ENCODE measurements around the gene KIF2A.

The KIF2A gene

DNA sequence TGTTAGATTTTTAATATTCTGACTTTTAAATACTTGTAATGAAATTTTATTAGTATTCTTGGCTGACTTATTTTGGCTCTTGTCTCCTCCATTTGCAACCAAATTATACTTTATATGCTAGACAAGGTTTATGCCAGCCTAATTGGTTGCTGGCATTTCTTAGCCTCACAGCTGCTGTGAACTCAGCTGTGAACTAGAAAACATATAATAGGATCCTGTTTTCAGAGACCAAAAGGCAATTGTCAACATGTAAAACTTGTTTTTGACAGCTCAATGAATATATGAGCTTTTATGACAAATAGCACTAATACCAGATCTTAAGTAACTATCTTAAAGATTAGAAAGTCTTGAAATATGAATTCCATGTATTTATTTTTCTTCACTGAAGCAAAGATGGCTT is 25.9 kb downstream of the KIF2A start:
- no peak for FAIRE-seq
- TF ChIP-seq POU2F2 (IDR thresholded peaks at IDR 0.05; ENCODE audit: low read depth, low read length) (no peak), PAX5 (IDR thresholded peaks at IDR 0.05; ENCODE audit: insufficient read depth, low read length, severe bottlenecking) (no peak), SPI1 (IDR thresholded peaks at IDR 0.05; ENCODE audit: low read depth, low read length) (no peak), TAF1 (IDR thresholded peaks at IDR 0.05; ENCODE audit: low read depth, low read length) (no peak), POLR2A (IDR thresholded peaks at IDR 0.05; ENCODE audit: low read depth, low read length) (no peak), POLR2AphosphoS5 (IDR thresholded peaks at IDR 0.05; ENCODE audit: low read depth, low read length) (no peak)
- no peak for DNase-seq (ENCODE audit: insufficient read length, low spot score)

DNA sequence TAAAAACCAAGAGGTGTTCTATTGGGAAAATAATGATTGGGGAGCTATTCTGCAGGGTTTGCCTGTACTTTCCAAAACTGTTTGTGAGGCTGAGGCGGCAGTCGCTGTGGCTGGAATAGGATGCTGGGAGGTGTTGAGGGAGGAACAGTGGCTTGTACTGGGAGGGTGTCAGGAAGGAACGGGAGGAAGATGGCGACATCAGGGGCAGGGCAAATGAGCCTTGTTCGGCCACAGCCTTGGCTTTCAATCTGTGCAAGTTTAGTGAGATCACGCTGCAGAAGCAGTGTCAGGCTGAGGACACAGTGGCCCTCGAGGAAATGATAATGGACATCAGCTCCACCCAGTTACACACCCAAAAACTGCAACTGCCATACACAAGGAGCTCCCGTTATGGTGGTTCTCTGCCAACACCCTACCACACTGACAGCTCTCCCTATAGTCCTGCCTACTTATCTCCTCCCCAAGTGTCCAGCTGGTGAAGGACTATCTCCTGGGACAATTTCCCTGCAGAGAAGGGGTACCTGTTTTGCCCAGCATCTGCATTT is 27.3 kb downstream of the KIF2A start:
- no peak for TF ChIP-seq TAF1 (IDR thresholded peaks at IDR 0.05; ENCODE audit: low read depth, low read length)
- no peak for TF ChIP-seq POLR2A (IDR thresholded peaks at IDR 0.05; ENCODE audit: low read depth, low read length)
- TF ChIP-seq POU2F2 (IDR thresholded peaks at IDR 0.05; ENCODE audit: low read depth, low read length): no peak
- no peak for TF ChIP-seq POLR2AphosphoS5 (IDR thresholded peaks at IDR 0.05; ENCODE audit: low read depth, low read length)
- no peak for TF ChIP-seq SPI1 (IDR thresholded peaks at IDR 0.05; ENCODE audit: low read depth, low read length)
- TF ChIP-seq PAX5 (IDR thresholded peaks at IDR 0.05; ENCODE audit: insufficient read depth, low read length, severe bottlenecking): no peak
- FAIRE-seq: peak; percentile 47
- no peak for DNase-seq (ENCODE audit: insufficient read length, low spot score)

DNA sequence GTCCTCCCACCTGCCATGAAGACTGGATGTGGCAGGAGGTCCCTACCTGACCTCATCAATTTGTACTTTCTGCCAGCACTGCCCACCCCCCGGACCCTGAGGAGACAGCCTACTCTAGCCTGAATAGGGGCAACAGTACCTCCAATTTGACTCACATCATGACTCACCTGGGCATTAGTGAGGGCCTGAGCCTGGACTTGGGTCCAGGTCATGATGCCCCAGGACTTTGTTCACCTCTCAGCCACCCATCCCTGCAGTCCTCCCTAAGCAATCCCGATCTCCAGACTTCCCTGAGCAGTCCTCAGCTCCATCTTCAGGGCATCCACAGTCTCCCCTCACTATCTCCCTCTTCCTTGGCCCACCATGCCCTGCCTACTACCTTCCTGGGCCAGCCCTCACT is 28.1 kb downstream of the KIF2A start:
- no peak for FAIRE-seq

DNA sequence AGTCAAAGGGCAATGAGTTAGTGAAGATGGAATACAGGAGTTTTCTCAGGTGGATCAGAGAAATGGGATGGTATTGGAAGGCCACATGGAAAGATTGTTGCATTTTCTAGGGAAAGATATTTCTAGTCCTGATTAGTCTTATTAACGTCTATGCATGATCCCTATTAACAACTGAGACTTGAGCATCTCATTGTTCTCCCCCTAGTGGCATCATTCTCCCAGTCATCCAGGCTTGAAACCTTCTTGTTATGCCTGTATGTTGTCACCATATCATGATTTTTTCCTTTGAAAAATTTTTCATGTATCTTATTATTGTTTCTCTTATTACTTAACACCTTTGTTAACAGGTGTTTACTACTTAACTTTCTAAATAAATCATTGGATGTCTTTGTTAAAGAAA is 34.4 kb downstream of the KIF2A start:
- DNase-seq (ENCODE audit: insufficient read length, low spot score) (no peak), FAIRE-seq (no peak)
- no peak for TF ChIP-seq POLR2A (IDR thresholded peaks at IDR 0.05; ENCODE audit: low read depth, low read length)
- TF ChIP-seq PAX5 (IDR thresholded peaks at IDR 0.05; ENCODE audit: insufficient read depth, low read length, severe bottlenecking): no peak
- no peak for TF ChIP-seq TAF1 (IDR thresholded peaks at IDR 0.05; ENCODE audit: low read depth, low read length)
- no peak for TF ChIP-seq POLR2AphosphoS5 (IDR thresholded peaks at IDR 0.05; ENCODE audit: low read depth, low read length)
- TF ChIP-seq POU2F2 (IDR thresholded peaks at IDR 0.05; ENCODE audit: low read depth, low read length): no peak
- no peak for TF ChIP-seq SPI1 (IDR thresholded peaks at IDR 0.05; ENCODE audit: low read depth, low read length)

More for the DNA sequence above, 28.1 kb downstream of the KIF2A start:
- no peak for DNase-seq (ENCODE audit: insufficient read length, low spot score)
- TF ChIP-seq TAF1 (IDR thresholded peaks at IDR 0.05; ENCODE audit: low read depth, low read length): no peak
- TF ChIP-seq SPI1 (IDR thresholded peaks at IDR 0.05; ENCODE audit: low read depth, low read length): no peak
- no peak for TF ChIP-seq POU2F2 (IDR thresholded peaks at IDR 0.05; ENCODE audit: low read depth, low read length)
- no peak for TF ChIP-seq POLR2A (IDR thresholded peaks at IDR 0.05; ENCODE audit: low read depth, low read length)
- no peak for TF ChIP-seq POLR2AphosphoS5 (IDR thresholded peaks at IDR 0.05; ENCODE audit: low read depth, low read length)
- TF ChIP-seq PAX5 (IDR thresholded peaks at IDR 0.05; ENCODE audit: insufficient read depth, low read length, severe bottlenecking): no peak

DNA sequence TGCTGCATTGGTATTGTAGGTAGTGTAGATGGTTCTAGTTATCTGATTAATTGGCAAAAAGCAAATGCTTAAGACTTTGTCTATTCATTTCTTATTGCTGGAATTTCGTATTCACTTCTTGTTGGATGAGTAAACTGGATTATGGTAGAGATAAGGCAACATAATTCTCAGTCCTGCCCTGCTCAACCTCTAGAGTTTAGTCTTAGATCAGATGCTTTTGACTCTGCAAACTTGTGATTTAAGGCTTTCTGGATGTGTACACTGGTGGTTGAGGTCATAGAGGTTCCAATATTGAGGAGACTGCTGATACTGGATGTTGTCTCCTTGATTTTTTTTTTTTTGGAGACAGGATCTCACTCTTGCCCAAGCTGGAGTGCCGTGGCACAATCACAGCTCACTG is 35.0 kb downstream of the KIF2A start:
- TF ChIP-seq POLR2A (IDR thresholded peaks at IDR 0.05; ENCODE audit: low read depth, low read length): no peak
- no peak for TF ChIP-seq PAX5 (IDR thresholded peaks at IDR 0.05; ENCODE audit: insufficient read depth, low read length, severe bottlenecking)
- TF ChIP-seq POLR2AphosphoS5 (IDR thresholded peaks at IDR 0.05; ENCODE audit: low read depth, low read length): no peak
- TF ChIP-seq SPI1 (IDR thresholded peaks at IDR 0.05; ENCODE audit: low read depth, low read length): no peak
- TF ChIP-seq TAF1 (IDR thresholded peaks at IDR 0.05; ENCODE audit: low read depth, low read length): no peak
- no peak for TF ChIP-seq POU2F2 (IDR thresholded peaks at IDR 0.05; ENCODE audit: low read depth, low read length)
- FAIRE-seq (no peak), DNase-seq (ENCODE audit: insufficient read length, low spot score) (no peak)

DNA sequence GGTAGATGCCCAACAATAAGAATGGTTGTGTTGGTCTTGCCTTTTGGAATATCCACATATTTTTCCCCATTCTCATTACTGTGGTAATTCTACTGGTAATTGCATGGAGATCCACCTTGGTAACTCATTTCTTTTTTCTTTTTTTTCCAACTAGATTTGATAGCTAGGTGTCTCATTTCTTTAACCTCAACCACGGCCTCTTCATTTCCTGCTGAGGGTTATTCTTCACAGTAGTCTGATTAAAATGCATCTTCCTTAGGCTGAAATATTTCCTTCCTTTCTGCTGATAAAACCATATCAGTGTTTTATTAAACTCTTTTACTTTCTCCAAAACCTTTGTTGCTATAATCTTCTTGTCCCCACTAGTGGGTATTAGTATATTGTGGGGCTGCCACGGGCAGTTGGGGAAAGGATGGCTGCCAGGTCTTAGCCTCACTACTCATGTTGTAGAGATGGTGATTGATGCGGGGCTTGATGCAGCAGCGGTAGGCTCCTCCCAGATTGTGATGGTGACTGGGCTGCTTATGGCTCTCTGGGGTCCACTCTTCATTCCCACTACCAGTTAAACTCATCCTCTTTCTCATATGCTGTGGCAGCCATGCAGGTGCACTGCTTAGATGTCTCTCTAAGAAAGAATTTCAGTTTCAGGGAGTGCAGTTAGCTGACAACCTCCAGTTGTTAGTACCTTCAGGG is 35.9 kb downstream of the KIF2A start:
- DNase-seq (ENCODE audit: insufficient read length, low spot score) (no peak), FAIRE-seq (peak; percentile 59)
- no peak for TF ChIP-seq PAX5 (IDR thresholded peaks at IDR 0.05; ENCODE audit: insufficient read depth, low read length, severe bottlenecking)
- no peak for TF ChIP-seq POU2F2 (IDR thresholded peaks at IDR 0.05; ENCODE audit: low read depth, low read length)
- TF ChIP-seq TAF1 (IDR thresholded peaks at IDR 0.05; ENCODE audit: low read depth, low read length): no peak
- TF ChIP-seq POLR2AphosphoS5 (IDR thresholded peaks at IDR 0.05; ENCODE audit: low read depth, low read length): no peak

DNA sequence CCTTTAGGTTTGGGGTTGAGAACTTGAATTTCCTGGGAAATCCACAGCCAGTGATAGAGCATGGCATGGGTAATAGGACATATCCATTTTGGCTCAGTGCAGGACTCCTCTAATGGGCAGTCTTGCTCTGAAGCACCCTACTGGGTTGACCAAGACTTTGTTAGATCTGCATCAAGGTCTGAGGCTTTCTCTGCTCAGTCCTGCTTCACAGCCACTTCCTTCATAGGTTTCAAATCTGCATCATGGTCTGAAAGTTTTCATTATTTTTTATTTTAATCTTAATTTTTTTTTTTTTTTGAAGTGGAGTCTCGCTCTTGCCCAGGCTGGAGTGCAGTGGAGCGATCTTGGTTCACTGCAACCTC is 36.5 kb downstream of the KIF2A start:
- no peak for DNase-seq (ENCODE audit: insufficient read length, low spot score)
- TF ChIP-seq POU2F2 (IDR thresholded peaks at IDR 0.05; ENCODE audit: low read depth, low read length) (no peak), TAF1 (IDR thresholded peaks at IDR 0.05; ENCODE audit: low read depth, low read length) (no peak), PAX5 (IDR thresholded peaks at IDR 0.05; ENCODE audit: insufficient read depth, low read length, severe bottlenecking) (no peak), POLR2AphosphoS5 (IDR thresholded peaks at IDR 0.05; ENCODE audit: low read depth, low read length) (no peak), SPI1 (IDR thresholded peaks at IDR 0.05; ENCODE audit: low read depth, low read length) (no peak), POLR2A (IDR thresholded peaks at IDR 0.05; ENCODE audit: low read depth, low read length) (no peak)
- no peak for FAIRE-seq

DNA sequence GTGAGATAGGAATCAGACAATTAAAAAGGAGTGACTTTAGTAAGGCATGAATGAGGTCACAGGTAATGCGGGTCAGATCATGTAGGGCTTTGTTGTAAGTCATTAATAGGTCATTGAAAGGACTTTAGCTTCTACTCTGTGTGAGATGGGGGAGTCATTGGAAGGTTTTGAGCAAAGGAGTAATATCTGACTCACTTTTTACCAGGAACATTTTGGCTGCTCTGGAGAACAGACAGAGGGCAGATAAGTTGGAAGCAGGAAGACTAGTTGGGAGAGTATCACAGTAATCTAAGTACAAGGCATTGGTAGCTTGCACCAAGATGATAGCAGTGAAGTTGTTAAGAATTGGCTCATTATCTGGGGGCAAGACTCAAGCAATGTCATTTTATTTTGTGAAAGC is 37.4 kb downstream of the KIF2A start:
- TF ChIP-seq POU2F2 (IDR thresholded peaks at IDR 0.05; ENCODE audit: low read depth, low read length): no peak
- no peak for TF ChIP-seq POLR2AphosphoS5 (IDR thresholded peaks at IDR 0.05; ENCODE audit: low read depth, low read length)
- no peak for TF ChIP-seq SPI1 (IDR thresholded peaks at IDR 0.05; ENCODE audit: low read depth, low read length)
- no peak for TF ChIP-seq POLR2A (IDR thresholded peaks at IDR 0.05; ENCODE audit: low read depth, low read length)
- no peak for TF ChIP-seq PAX5 (IDR thresholded peaks at IDR 0.05; ENCODE audit: insufficient read depth, low read length, severe bottlenecking)
- no peak for TF ChIP-seq TAF1 (IDR thresholded peaks at IDR 0.05; ENCODE audit: low read depth, low read length)
- FAIRE-seq (no peak), DNase-seq (ENCODE audit: insufficient read length, low spot score) (no peak)

DNA sequence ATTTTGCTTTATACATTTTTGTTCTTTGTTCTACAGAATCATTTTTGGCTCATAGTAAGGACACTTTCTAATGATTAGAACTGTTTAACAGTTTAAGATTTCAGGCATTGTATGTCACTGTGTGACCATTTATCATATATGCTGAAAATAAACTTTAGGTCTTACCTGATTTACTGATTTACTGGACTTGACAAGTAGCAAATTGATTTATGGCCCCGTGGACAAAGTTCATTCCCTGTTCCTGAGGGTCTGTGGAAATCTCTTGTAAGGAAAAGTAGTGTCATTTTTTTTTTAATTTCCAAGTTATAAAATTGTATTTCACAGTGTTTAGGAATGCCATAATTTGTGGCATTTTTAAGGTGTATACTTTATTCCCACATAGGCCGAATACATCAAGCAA is 40.7 kb downstream of the KIF2A start:
- DNase-seq (ENCODE audit: insufficient read length, low spot score): no peak
- no peak for FAIRE-seq
- no peak for TF ChIP-seq SPI1 (IDR thresholded peaks at IDR 0.05; ENCODE audit: low read depth, low read length)
- no peak for TF ChIP-seq POLR2A (IDR thresholded peaks at IDR 0.05; ENCODE audit: low read depth, low read length)
- TF ChIP-seq POLR2AphosphoS5 (IDR thresholded peaks at IDR 0.05; ENCODE audit: low read depth, low read length): no peak
- no peak for TF ChIP-seq PAX5 (IDR thresholded peaks at IDR 0.05; ENCODE audit: insufficient read depth, low read length, severe bottlenecking)
- no peak for TF ChIP-seq TAF1 (IDR thresholded peaks at IDR 0.05; ENCODE audit: low read depth, low read length)
- TF ChIP-seq POU2F2 (IDR thresholded peaks at IDR 0.05; ENCODE audit: low read depth, low read length): no peak
